Rectal smooth muscle tissue (tissue), 1 donor: ENCODE data around the gene ELMO3.

Source experiments
- H3K27ac ChIP-seq: one replicate; pipeline ENCODE4 v1.7.0; 2013; ENCODE audit warnings: low read depth, low read length, inconsistent platforms
- H3K27me3 ChIP-seq: one replicate; pipeline ENCODE4 v1.7.0; 2013; ENCODE audit warnings: low read length; ENCODE audit not compliant: control insufficient read depth, insufficient read depth
- H3K36me3 ChIP-seq: one replicate; pipeline ENCODE4 v1.7.0; 2013; ENCODE audit warnings: low read length; ENCODE audit not compliant: control insufficient read depth, insufficient read depth
- H3K4me1 ChIP-seq: one replicate; pipeline ENCODE4 v1.7.0; 2013; ENCODE audit warnings: low read length; ENCODE audit not compliant: control insufficient read depth, insufficient read depth
- H3K4me3 ChIP-seq: one replicate; pipeline ENCODE4 v1.7.0; 2013; ENCODE audit warnings: low read length
- H3K9ac ChIP-seq: one replicate; pipeline ENCODE4 v1.7.0; 2013; ENCODE audit warnings: low read length

The ELMO3 gene

DNA sequence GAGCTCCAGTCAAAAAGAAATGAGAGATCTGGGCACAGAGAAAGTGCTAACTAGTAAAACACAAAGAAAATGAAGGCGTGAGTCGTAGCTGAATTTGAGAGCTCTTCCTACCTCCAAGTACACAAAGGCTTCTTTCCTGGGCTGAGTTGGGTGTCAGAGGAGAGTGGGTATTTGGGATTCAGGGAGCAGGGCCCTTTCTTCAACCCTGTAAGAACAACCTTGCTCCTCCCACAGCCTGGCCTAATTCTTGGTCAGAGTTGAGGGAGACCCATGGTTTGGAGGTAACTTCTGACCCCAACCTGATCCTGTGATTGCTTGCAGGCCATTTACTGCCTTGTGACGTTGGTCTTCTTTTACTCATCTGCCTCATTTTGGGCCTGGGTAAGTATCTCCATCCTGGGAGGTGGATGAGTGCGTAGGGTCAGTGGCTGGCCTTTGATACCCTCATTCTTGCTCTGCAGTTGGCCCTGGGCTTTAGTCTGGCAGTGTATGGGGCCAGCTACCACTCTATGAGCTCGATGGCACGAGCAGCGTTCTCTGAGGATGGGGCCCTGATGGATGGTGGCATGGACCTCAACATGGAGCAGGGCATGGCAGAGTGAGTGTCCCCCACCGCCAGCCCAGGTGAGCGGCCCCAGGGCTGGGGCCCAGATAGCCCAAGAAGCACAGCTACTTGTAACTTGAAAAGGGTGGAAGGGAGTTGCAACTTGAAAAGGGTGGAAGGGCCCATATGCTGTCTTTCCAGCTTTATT is 29.3 kb downstream of the ELMO3 start:
- Histone ChIP-seq H3K36me3 (peaks cover 23% of the 10 kb centered on the region), H3K4me3 (peak overlapping the region; percentile 96), H3K9ac (no peak overlapping the region), H3K27me3 (no peaks in the 10 kb centered on the region), H3K4me1 (peaks cover 8% of the 10 kb centered on the region), H3K27ac (no peak overlapping the region)

DNA sequence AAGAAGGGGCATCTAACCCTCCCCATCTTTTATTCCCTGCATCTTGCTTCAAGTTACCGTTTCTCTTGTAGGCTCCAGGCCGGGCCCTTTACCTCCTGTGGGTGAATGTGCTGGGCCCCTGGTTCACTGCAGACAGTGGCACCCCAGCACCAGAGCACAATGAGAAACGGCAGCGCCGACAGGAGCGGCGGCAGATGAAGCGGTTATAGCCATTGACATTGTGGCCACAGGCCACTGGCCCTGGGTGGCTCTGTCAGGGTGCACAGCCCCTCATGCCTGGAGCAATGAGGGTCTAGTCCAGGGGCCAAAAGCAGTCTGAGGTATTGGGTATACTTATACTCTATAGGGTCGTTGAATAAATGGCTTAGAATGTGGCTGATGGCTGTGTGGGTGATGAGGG is 30.0 kb downstream of the ELMO3 start:
- Histone ChIP-seq H3K36me3 (peaks cover 23% of the 10 kb centered on the region), H3K4me3 (no peak overlapping the region)

GRCh38 chr16:67229906-67230808 is 31.2 kb downstream of the ELMO3 start:
- H3K27me3 ChIP-seq = no peaks in the 10 kb centered on the region
- no peak overlapping the region for H3K27ac ChIP-seq
- H3K4me3 ChIP-seq = no peak overlapping the region
- H3K4me1 ChIP-seq = peaks cover 8% of the 10 kb centered on the region
- H3K9ac ChIP-seq = no peak overlapping the region
- H3K36me3 ChIP-seq = peaks cover 31% of the 10 kb centered on the region

More for the DNA sequence above, 30.0 kb downstream of the ELMO3 start:
- Histone ChIP-seq H3K27me3 (no peaks in the 10 kb centered on the region), H3K4me1 (peaks cover 8% of the 10 kb centered on the region), H3K9ac (no peak overlapping the region), H3K27ac (no peak overlapping the region)

DNA sequence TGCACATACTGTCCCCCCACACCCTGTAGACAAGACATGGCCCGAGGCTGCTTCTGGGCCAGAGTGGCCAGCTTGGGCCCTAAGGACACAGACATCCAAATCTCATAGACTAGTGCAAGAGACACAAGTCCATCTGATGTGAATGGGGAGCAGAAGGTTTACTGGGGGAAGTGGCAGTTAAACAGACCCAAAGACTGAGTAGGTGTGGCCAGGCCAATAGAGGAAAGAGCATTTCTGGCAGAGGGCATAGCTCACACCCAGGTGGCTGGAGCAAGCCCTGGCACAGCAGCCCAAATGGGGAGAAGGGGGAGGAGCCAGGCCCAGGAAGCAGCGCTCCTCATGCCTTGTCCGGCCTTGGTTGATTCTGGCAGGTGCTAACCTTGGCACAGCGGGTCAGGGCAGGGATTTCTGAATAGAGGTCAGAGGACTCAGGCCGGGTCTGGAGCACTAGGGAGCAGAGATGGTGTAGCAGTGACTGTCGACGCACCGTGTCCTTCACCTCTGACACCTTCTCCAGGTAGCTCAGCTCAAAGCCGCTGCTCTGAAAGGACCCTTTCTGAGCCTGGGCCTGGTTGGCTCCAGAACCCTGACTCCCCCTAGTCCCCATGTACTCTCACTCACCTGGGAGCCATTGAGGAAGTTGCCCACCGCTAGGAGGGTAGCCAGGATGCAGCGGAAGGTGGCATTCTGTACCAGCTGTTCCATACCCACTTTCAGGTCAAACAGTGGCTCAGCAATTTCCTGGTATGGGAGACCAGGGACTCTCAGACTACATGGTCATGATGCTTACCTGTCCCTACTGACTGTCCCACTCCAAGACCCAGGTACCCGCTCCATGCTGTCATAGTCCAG is 32.1 kb downstream of the ELMO3 start:
- Histone ChIP-seq H3K36me3 (peaks cover 36% of the 10 kb centered on the region), H3K27ac (no peak overlapping the region), H3K27me3 (no peaks in the 10 kb centered on the region), H3K4me3 (no peak overlapping the region), H3K9ac (no peak overlapping the region), H3K4me1 (peaks cover 6% of the 10 kb centered on the region)

DNA sequence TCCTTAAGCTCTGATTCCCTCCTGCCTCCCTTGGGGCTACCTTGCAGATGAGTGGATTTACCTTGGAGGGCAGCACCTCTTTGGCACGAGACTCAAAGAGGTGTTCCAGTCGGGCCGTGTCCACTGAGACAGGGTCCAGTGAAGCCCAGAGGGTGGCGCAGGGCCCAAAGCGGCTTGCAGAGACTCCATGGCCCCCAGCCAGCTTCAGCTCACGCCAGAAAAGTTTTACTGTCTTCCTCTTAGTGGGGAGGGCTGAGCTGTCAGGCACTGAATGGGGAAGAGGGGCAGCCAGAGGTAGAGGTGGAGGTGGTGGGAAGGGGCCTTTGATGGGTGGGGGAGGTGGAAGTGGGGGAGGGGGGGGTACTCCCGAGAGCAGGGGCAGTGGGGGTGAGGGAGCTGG is 34.7 kb downstream of the ELMO3 start:
- peaks cover 43% of the 10 kb centered on the region for H3K36me3 ChIP-seq
- no peak overlapping the region for H3K27ac ChIP-seq

GRCh38 chr16:67234180-67234597 is 35.3 kb downstream of the ELMO3 start:
- H3K27ac ChIP-seq = no peak overlapping the region
- no peak overlapping the region for H3K9ac ChIP-seq
- H3K4me3 ChIP-seq = no peak overlapping the region
- H3K4me1 ChIP-seq = no peaks in the 10 kb centered on the region
- H3K36me3 ChIP-seq = peaks cover 43% of the 10 kb centered on the region
- no peaks in the 10 kb centered on the region for H3K27me3 ChIP-seq

More for the DNA sequence above, 34.7 kb downstream of the ELMO3 start:
- Histone ChIP-seq H3K27me3 (no peaks in the 10 kb centered on the region), H3K4me3 (no peak overlapping the region), H3K4me1 (no peaks in the 10 kb centered on the region), H3K9ac (no peak overlapping the region)

- H3K36me3 ChIP-seq = peaks cover 32% of the 10 kb centered on the region
- no peak overlapping the region for H3K27ac ChIP-seq
- H3K9ac ChIP-seq = no peak overlapping the region
- no peaks in the 10 kb centered on the region for H3K4me1 ChIP-seq
- no peaks in the 10 kb centered on the region for H3K27me3 ChIP-seq
- H3K4me3 ChIP-seq = no peak overlapping the region
These were observed 37.1 kb downstream of the ELMO3 start for GRCh38 chr16:67235816-67236562.

DNA sequence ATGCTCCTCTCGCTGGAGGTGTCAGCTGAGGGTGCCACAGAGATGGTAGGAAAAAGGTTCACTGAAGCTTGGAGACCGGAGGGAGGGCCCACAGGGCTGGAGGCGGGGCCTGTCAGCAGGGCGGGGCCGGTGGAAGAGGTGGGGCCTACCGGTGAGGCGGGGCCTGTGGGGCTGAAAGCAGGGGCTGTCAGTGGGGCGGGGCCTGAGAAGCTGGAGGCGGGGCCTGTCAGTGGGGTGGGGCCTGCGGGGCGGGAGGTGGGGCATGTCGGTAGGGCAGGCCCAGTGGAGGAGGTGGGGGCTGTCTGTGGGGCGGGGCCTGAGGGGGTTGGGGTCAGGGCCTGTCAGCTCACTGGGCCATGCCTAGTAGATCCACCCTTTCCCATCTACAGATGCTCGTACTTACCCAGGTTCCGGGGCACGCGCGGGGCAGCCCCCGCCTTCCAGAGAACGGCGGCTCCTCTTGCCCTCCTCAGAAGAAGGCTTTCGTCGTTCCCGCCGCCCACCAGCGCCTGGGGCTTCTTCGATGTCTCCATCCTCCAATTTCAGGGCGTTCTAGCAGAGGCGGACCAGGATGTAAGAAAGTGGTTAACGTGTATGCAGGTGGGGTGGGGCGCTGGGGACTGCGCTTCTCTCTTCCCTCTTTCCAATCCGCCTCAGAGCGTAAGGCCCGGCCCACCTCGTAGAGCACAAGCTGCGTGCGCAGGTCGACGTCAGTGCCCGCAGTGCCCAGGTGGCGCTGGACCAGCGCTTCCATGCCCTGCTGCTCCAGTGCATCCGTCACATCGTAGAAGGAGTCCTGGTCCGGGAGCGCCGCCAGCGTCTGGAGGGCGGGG is 37.8 kb downstream of the ELMO3 start:
- no peak overlapping the region for H3K27ac ChIP-seq

GRCh38 chr16:67237396-67238277 is 38.7 kb downstream of the ELMO3 start:
- H3K27ac ChIP-seq = no peak overlapping the region
- H3K4me3 ChIP-seq = no peak overlapping the region
- no peak overlapping the region for H3K9ac ChIP-seq
- H3K36me3 ChIP-seq = peaks cover 28% of the 10 kb centered on the region
- H3K27me3 ChIP-seq = no peaks in the 10 kb centered on the region
- no peaks in the 10 kb centered on the region for H3K4me1 ChIP-seq

More for the DNA sequence above, 37.8 kb downstream of the ELMO3 start:
- Histone ChIP-seq H3K4me3 (no peak overlapping the region), H3K27me3 (no peaks in the 10 kb centered on the region), H3K4me1 (no peaks in the 10 kb centered on the region), H3K36me3 (peaks cover 28% of the 10 kb centered on the region), H3K9ac (no peak overlapping the region)

DNA sequence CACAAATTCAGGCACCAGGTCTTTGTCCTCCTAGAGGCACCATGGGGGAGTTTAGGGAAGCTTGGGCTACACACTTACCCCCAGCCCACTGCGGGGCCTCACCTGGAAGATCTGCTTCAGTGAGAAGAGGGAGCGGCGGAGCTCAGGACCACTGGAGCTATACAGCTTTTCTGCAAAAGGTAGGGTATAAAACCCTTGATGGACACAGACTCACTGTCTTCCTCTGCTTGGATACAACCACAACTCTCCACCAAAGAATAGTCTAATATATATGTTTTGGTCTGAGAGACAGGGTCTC is 39.3 kb downstream of the ELMO3 start:
- Histone ChIP-seq H3K4me3 (no peak overlapping the region), H3K36me3 (peaks cover 28% of the 10 kb centered on the region), H3K27me3 (no peaks in the 10 kb centered on the region), H3K9ac (no peak overlapping the region), H3K27ac (no peak overlapping the region), H3K4me1 (no peaks in the 10 kb centered on the region)
